Esophagus muscularis mucosa (tissue), 4 donors: ENCODE data around the gene TNP2.

Source experiments
- CTCF ChIP-seq, 3 experiments: fragments of 200-600 bp in 2 of 3; fragments of 450-650 bp in 1 of 3; sonication (generic) in 2 of 3; IDR thresholded peaks; one replicate each; pipeline ENCODE4 v1.5.1; 2017 to 2019; ENCODE audit warnings: antibody characterized with exemption in 3 of 3, mild to moderate bottlenecking in 2 of 3, moderate library complexity in 1 of 3
- EP300 ChIP-seq: sonication (generic); formaldehyde crosslinking; IDR thresholded peaks from one replicate; pipeline ENCODE4 v1.6.1; 2017; ENCODE audit warnings: antibody characterized with exemption
- POLR2AphosphoS5 ChIP-seq, 2 donors: sonication (generic); formaldehyde crosslinking; IDR thresholded peaks; one replicate each; pipeline ENCODE4 v1.6.1; 2017; ENCODE audit warnings: antibody characterized with exemption in 2 of 2

- no peak for TF ChIP-seq EP300
- no peak for TF ChIP-seq POLR2AphosphoS5 (IDR thresholded peaks at IDR 0.05)
- no peak for TF ChIP-seq CTCF (IDR thresholded peaks at IDR 0.05)
These were observed 16.7 kb upstream of the TNP2 start for GRCh38 chr16:11285842-11286241.
